ENCODE measurements around the gene CDH7. TPM values are rescaled to one million over a fixed set of nuclear protein-coding genes. Genes with fewer than 3 reads are reported as not detected.

The CDH7 gene
- total RNA-seq, 1 experiment from 2014 or later: not detected

DNA sequence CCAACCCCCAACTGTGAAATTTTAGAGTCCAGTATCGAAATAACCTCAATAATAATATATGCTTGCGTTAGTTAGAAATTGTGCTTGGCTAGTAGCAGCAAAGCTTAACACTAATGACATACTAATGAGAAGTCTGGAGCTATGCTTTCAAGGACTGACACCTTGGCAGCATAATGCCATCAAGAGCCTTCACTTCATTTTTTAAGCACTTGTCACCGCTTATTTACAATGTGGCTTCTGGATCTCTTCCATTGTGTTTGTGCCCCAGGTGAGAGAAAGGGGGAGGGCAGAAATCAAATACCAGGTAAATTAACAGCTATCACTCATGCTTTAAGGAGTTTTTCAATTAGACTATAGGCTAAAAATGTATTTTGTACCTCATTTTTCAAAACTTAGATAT is 101.5 kb downstream of the CDH7 start:
- no peaks in the 10 kb centered on the region for H3K9me3 ChIP-seq (ENCODE audit: control insufficient read depth, insufficient read depth, low read depth, low read length)
- H3K36me3 ChIP-seq (ENCODE audit: control insufficient read depth, insufficient read depth, low read length): no peaks in the 10 kb centered on the region
- ChIA-PET CTCF (no interaction called here), POLR2A (no interaction called here)
- no peaks in the 10 kb centered on the region for H3K4me1 ChIP-seq (ENCODE audit: control insufficient read depth, insufficient read depth, low read length)
- H3K4me3 ChIP-seq (ENCODE audit: low read depth in 2 of 2, low read length in 2 of 2): no peak overlapping the region
- ATAC-seq (no peak), DNase-seq (ENCODE audit: low read depth, low spot score) (no peak)
- H3K27ac ChIP-seq (ENCODE audit: low read length): no peak overlapping the region
- in situ Hi-C loops (cut with HindIII; ENCODE audit: low pct_unique_long_range_greater_than_20kb, low sequenced_read_pairs): no loop called here
- no TSS peak for BruUV-seq (replicated peaks)
- intact Hi-C loops (cut with micrococcal nuclease; ENCODE audit: unreplicated experiment): no loop called here
- TF ChIP-seq, protein P1, sequence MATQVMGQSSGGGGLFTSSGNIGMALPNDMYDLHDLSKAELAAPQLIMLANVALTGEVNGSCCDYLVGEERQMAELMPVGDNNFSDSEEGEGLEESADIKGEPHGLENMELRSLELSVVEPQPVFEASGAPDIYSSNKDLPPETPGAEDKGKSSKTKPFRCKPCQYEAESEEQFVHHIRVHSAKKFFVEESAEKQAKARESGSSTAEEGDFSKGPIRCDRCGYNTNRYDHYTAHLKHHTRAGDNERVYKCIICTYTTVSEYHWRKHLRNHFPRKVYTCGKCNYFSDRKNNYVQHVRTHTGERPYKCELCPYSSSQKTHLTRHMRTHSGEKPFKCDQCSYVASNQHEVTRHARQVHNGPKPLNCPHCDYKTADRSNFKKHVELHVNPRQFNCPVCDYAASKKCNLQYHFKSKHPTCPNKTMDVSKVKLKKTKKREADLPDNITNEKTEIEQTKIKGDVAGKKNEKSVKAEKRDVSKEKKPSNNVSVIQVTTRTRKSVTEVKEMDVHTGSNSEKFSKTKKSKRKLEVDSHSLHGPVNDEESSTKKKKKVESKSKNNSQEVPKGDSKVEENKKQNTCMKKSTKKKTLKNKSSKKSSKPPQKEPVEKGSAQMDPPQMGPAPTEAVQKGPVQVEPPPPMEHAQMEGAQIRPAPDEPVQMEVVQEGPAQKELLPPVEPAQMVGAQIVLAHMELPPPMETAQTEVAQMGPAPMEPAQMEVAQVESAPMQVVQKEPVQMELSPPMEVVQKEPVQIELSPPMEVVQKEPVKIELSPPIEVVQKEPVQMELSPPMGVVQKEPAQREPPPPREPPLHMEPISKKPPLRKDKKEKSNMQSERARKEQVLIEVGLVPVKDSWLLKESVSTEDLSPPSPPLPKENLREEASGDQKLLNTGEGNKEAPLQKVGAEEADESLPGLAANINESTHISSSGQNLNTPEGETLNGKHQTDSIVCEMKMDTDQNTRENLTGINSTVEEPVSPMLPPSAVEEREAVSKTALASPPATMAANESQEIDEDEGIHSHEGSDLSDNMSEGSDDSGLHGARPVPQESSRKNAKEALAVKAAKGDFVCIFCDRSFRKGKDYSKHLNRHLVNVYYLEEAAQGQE (IDR thresholded peaks at IDR 0.05; ENCODE audit: insufficient read depth in 1 of 2, low read depth in 2 of 2, low read length in 1 of 2): no peak
- H3K27me3 ChIP-seq (ENCODE audit: control insufficient read depth, insufficient read depth, low read length): no peaks in the 10 kb centered on the region

DNA sequence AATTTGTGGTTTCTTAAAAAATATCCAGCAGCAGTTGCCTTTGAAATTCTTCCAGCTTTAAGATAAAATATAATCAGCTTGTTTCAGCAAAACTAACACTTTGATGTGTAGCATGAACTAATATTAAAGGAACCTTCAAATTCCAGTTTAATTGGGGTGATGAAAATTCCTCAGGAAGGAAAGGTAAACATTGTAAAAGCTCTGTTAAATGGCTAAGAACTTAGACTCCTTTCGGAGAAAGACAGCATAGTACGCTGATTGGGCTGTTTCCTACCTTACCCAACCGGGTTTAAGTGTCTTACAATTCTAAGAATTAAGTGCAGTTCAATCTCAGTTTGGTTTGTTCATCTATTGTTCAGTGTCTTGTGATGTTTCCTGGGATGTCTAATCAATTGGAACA is 108.3 kb downstream of the CDH7 start:
- no peak for DNase-seq (ENCODE audit: low read depth, low spot score)
- Histone ChIP-seq H3K4me3 (ENCODE audit: low read depth in 2 of 2, low read length in 2 of 2) (no peak overlapping the region), H3K27ac (ENCODE audit: low read length) (no peak overlapping the region), H3K36me3 (ENCODE audit: control insufficient read depth, insufficient read depth, low read length) (no peaks in the 10 kb centered on the region), H3K9me3 (ENCODE audit: control insufficient read depth, insufficient read depth, low read depth, low read length) (no peaks in the 10 kb centered on the region), H3K27me3 (ENCODE audit: control insufficient read depth, insufficient read depth, low read length) (no peaks in the 10 kb centered on the region), H3K4me1 (ENCODE audit: control insufficient read depth, insufficient read depth, low read length) (no peaks in the 10 kb centered on the region)
- no peak for ATAC-seq
- intact Hi-C loops (cut with micrococcal nuclease; ENCODE audit: unreplicated experiment) (no loop called here), in situ Hi-C loops (cut with HindIII; ENCODE audit: low pct_unique_long_range_greater_than_20kb, low sequenced_read_pairs) (no loop called here)
- TF ChIP-seq, protein P2, sequence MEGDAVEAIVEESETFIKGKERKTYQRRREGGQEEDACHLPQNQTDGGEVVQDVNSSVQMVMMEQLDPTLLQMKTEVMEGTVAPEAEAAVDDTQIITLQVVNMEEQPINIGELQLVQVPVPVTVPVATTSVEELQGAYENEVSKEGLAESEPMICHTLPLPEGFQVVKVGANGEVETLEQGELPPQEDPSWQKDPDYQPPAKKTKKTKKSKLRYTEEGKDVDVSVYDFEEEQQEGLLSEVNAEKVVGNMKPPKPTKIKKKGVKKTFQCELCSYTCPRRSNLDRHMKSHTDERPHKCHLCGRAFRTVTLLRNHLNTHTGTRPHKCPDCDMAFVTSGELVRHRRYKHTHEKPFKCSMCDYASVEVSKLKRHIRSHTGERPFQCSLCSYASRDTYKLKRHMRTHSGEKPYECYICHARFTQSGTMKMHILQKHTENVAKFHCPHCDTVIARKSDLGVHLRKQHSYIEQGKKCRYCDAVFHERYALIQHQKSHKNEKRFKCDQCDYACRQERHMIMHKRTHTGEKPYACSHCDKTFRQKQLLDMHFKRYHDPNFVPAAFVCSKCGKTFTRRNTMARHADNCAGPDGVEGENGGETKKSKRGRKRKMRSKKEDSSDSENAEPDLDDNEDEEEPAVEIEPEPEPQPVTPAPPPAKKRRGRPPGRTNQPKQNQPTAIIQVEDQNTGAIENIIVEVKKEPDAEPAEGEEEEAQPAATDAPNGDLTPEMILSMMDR (IDR thresholded peaks at IDR 0.05): no peak
- peak; percentile 72 for TF ChIP-seq TCF7L2 (IDR thresholded peaks at IDR 0.05; ENCODE audit: low read depth, low read length)
- ChIA-PET POLR2A (no interaction called here), CTCF (no interaction called here)
- no TSS peak for BruUV-seq (replicated peaks)

DNA sequence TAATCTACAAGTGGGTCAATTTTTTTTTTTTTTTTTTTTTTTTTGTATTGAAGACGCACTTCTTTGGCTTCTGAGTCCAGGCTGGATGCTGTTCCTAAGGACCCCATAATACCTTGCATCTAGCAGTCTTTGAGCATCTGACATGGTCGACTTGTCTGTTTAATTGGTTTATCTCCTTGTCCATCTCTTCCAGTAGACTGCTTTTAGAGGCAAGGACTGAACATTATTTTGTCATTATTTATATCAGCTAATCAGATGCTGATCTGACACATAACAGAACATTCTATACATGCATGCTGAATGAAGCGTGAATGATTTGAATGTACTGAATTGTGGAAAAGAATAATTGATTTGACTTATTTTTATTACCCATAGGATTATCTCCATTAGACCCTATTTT is 118.7 kb downstream of the CDH7 start:
- BruUV-seq (replicated peaks): no TSS peak
- CTCF ChIA-PET: interaction anchor here (0.7 kb wide), 1 partner anchor 40 kb away, joined by 3 read pairs; no protein-coding TSS in a partner anchor

More for the DNA sequence above, 118.7 kb downstream of the CDH7 start:
- POLR2A ChIA-PET: no interaction called here
- Histone ChIP-seq H3K4me3 (ENCODE audit: low read depth in 2 of 2, low read length in 2 of 2) (no peak overlapping the region), H3K9me3 (ENCODE audit: control insufficient read depth, insufficient read depth, low read depth, low read length) (no peaks in the 10 kb centered on the region), H3K4me1 (ENCODE audit: control insufficient read depth, insufficient read depth, low read length) (no peaks in the 10 kb centered on the region), H3K27me3 (ENCODE audit: control insufficient read depth, insufficient read depth, low read length) (no peaks in the 10 kb centered on the region), H3K36me3 (ENCODE audit: control insufficient read depth, insufficient read depth, low read length) (no peaks in the 10 kb centered on the region), H3K27ac (ENCODE audit: low read length) (no peak overlapping the region)
- intact Hi-C loops (cut with micrococcal nuclease; ENCODE audit: unreplicated experiment) (no loop called here), in situ Hi-C loops (cut with HindIII; ENCODE audit: low pct_unique_long_range_greater_than_20kb, low sequenced_read_pairs) (no loop called here)
- ATAC-seq (no peak), DNase-seq (ENCODE audit: low read depth, low spot score) (no peak)
- TF ChIP-seq TCF7L2 (IDR thresholded peaks at IDR 0.05; ENCODE audit: low read depth, low read length) (no peak), SIN3A (IDR thresholded peaks at IDR 0.05; ENCODE audit: borderline replicate concordance, insufficient read depth, low read depth, low read length) (no peak), POLR2AphosphoS5 (IDR thresholded peaks at IDR 0.05; ENCODE audit: low read depth, low read length) (no peak)
- TF ChIP-seq, protein P1 (IDR thresholded peaks at IDR 0.05; ENCODE audit: insufficient read depth in 1 of 2, low read depth in 2 of 2, low read length in 1 of 2): no peak
- TF ChIP-seq, protein P2 (IDR thresholded peaks at IDR 0.05): no peak
